HepG2 (cell line): ENCODE measurements around the gene SLC9A8. TPM values are rescaled to one million over a fixed set of nuclear protein-coding genes. Genes with fewer than 3 reads are reported as not detected.

Experiments
- GABPA ChIP-seq, 2 experiments: IDR thresholded peaks; 2 replicates each; pipeline ENCODE4 v1.6.1; 2011 to 2016; ENCODE audit warnings: low read depth in 2 of 2, low read length in 1 of 2, missing biosample characterization in 1 of 2, missing genetic modification characterization in 1 of 2
- HNF4A ChIP-seq: sonication (generic); formaldehyde crosslinking; IDR thresholded peaks from 2 replicates; pipeline ENCODE4 v1.4.0; 2020; ENCODE audit warnings: missing genetic modification reagents
- HNRNPK ChIP-seq: fragments of 200-400 bp; formaldehyde crosslinking; IDR thresholded peaks from 2 replicates; pipeline ENCODE4 v1.6.1; 2018; ENCODE audit warnings: low read length, low read depth, moderate library complexity, mild to moderate bottlenecking; ENCODE audit not compliant: poor library complexity, severe bottlenecking
- KDM5B ChIP-seq: sonication (generic); formaldehyde crosslinking; IDR thresholded peaks from 2 replicates; pipeline ENCODE4 v1.4.0; 2020; ENCODE audit warnings: missing genetic modification reagents, mild to moderate bottlenecking, borderline replicate concordance
- KLF15 ChIP-seq: sonication (generic); formaldehyde crosslinking; IDR thresholded peaks from 2 replicates; pipeline ENCODE4 v1.8.1; 2023; ENCODE audit warnings: borderline replicate concordance, mild to moderate bottlenecking, inconsistent platforms, missing genetic modification reagents, mixed read lengths
- KLF16 ChIP-seq, 2 experiments: sonication (generic) in 1 of 2; formaldehyde crosslinking in 1 of 2; IDR thresholded peaks; 2 replicates each; pipeline versions ENCODE4 v1.6.1 to v1.8.0; 2016 to 2023; ENCODE audit warnings: missing genetic modification reagents in 2 of 2, missing compliant biosample characterization in 1 of 2
- NR2C2 ChIP-seq: sonication (generic); formaldehyde crosslinking; IDR thresholded peaks from 2 replicates; pipeline ENCODE4 v1.4.0; 2020; ENCODE audit warnings: missing genetic modification reagents, mild to moderate bottlenecking, moderate library complexity, borderline replicate concordance
- RNF2 ChIP-seq: fragments of 450-650 bp; conservative IDR thresholded peaks from 2 replicates; pipeline ENCODE4 v1.6.1; 2016; ENCODE audit warnings: low read depth
- SALL1 ChIP-seq: sonication (generic); formaldehyde crosslinking; IDR thresholded peaks from 2 replicates; pipeline ENCODE4 v1.8.0; 2022; ENCODE audit warnings: mild to moderate bottlenecking, missing genetic modification reagents
- SP4 ChIP-seq: sonication (generic); formaldehyde crosslinking; IDR thresholded peaks from 2 replicates; pipeline ENCODE4 v1.8.1; 2023; ENCODE audit warnings: mild to moderate bottlenecking, missing genetic modification reagents
- ZNF235 ChIP-seq: sonication (generic); formaldehyde crosslinking; IDR thresholded peaks from 2 replicates; pipeline ENCODE4 v1.8.1; 2023; ENCODE audit warnings: mild to moderate bottlenecking, missing genetic modification reagents, borderline replicate concordance
- ZNF317 ChIP-seq: sonication (generic); formaldehyde crosslinking; IDR thresholded peaks from 2 replicates; pipeline ENCODE4 v1.5.0; 2020; ENCODE audit warnings: mild to moderate bottlenecking, missing genetic modification reagents
- ZNF549 ChIP-seq: sonication (generic); formaldehyde crosslinking; IDR thresholded peaks from 2 replicates; pipeline ENCODE4 v1.5.0; 2020; ENCODE audit warnings: missing genetic modification reagents
- ZNF550 ChIP-seq: sonication (generic); formaldehyde crosslinking; IDR thresholded peaks from 2 replicates; pipeline ENCODE4 v1.4.0; 2020; ENCODE audit warnings: mild to moderate bottlenecking, missing genetic modification reagents, borderline replicate concordance
- ZNF605 ChIP-seq: sonication (generic); formaldehyde crosslinking; IDR thresholded peaks from 2 replicates; pipeline ENCODE4 v1.8.0; 2022; ENCODE audit warnings: mild to moderate bottlenecking, missing genetic modification reagents
- ZNF749 ChIP-seq: sonication (generic); formaldehyde crosslinking; IDR thresholded peaks from 2 replicates; pipeline ENCODE4 v1.8.0; 2022; ENCODE audit warnings: mild to moderate bottlenecking, missing genetic modification reagents, moderate library complexity, borderline replicate concordance
- ZNF777 ChIP-seq: sonication (generic); formaldehyde crosslinking; IDR thresholded peaks from 2 replicates; pipeline ENCODE4 v1.4.0; 2020; ENCODE audit warnings: missing genetic modification reagents
- ZSCAN9 ChIP-seq: IDR thresholded peaks from 2 replicates; pipeline ENCODE4 v1.6.1; 2016; ENCODE audit warnings: borderline replicate concordance
- polyA plus RNA-seq, 8 experiments: library from polyadenylated mRNA; depleted of rRNA in 3 of 8; stranded (reverse) in 7 of 8; unstranded in 1 of 8; fragments of >200 nt; fragmentation: Illumina TruSeq in 4 of 8; extraction: Trizol in 4 of 8; gene quantifications; 2 replicates each; pipeline versions ENCODE4 v1.2.1 to v1.2.3, GENCODE V29; 2011 to 2016; ENCODE audit warnings: low read depth in 4 of 8, missing spikeins in 1 of 8, mixed read lengths in 1 of 8; ENCODE audit not compliant: insufficient read depth in 1 of 8
- total RNA-seq, 5 experiments: library from RNA; depleted of rRNA; stranded (reverse); fragments of >200 nt; fragmentation: Illumina TruSeq; extraction: Trizol; gene quantifications; 2 replicates each; pipeline ENCODE4 v1.2.3, GENCODE V29; 2016; ENCODE audit warnings: low read depth in 1 of 5
- TF ChIP-seq, protein P1 (sequence below): sonication (generic); formaldehyde crosslinking; IDR thresholded peaks from 2 replicates; pipeline ENCODE4 v1.5.0; 2020; ENCODE audit warnings: mild to moderate bottlenecking, missing genetic modification reagents, moderate library complexity
- TF ChIP-seq, protein P2 (sequence below): sonication (generic); formaldehyde crosslinking; IDR thresholded peaks from 2 replicates; pipeline ENCODE4 v1.4.0; 2020; ENCODE audit warnings: mild to moderate bottlenecking, missing genetic modification reagents
- TF ChIP-seq, protein P3 (sequence below): sonication (generic); formaldehyde crosslinking; IDR thresholded peaks from 2 replicates; pipeline ENCODE4 v1.5.0; 2020; ENCODE audit warnings: mild to moderate bottlenecking, missing genetic modification reagents
- TF ChIP-seq, protein P4 (sequence below): sonication (generic); formaldehyde crosslinking; IDR thresholded peaks from 2 replicates; pipeline ENCODE4 v1.4.0; 2020; ENCODE audit warnings: missing genetic modification reagents
- TF ChIP-seq, protein P5 (sequence below): sonication (generic); formaldehyde crosslinking; IDR thresholded peaks from 2 replicates; pipeline ENCODE4 v1.5.0; 2020; ENCODE audit warnings: missing genetic modification reagents

Gene SLC9A8
- total and polyA plus RNA-seq, 2 of the 13 experiments (the other 11 are each of a cell fraction or from before 2014, with no cell fraction given): 4.1 to 7.4 TPM

DNA sequence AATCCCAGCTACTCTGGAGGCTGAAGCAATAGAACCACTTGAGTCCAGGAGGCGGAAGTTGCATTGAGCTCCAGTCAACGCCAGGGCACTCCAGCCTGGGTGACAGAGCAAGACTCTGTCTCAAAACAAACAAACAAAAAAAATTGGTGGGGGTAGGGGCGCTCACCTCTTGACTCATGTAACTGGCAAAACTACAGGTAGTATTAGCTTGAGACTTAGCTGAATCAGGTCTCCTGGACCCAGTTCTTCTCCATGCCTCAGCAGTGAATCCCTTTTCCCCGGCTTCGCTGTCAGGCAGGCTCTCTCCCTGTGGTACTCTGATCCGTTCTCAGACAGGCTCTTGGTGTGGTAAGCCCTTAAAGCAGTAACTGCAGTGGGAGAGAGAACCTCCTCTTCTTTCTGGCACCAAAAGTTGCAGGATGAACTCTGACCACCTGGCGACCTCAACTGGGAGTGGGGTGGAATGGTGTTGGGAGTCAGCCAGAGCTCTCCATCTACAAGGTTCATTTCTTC is 12.9 kb downstream of the SLC9A8 start (continued):
- TF ChIP-seq, protein P1, sequence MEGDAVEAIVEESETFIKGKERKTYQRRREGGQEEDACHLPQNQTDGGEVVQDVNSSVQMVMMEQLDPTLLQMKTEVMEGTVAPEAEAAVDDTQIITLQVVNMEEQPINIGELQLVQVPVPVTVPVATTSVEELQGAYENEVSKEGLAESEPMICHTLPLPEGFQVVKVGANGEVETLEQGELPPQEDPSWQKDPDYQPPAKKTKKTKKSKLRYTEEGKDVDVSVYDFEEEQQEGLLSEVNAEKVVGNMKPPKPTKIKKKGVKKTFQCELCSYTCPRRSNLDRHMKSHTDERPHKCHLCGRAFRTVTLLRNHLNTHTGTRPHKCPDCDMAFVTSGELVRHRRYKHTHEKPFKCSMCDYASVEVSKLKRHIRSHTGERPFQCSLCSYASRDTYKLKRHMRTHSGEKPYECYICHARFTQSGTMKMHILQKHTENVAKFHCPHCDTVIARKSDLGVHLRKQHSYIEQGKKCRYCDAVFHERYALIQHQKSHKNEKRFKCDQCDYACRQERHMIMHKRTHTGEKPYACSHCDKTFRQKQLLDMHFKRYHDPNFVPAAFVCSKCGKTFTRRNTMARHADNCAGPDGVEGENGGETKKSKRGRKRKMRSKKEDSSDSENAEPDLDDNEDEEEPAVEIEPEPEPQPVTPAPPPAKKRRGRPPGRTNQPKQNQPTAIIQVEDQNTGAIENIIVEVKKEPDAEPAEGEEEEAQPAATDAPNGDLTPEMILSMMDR (CRISPR knock-in tag): peak; percentile 81
- TF ChIP-seq SALL1 (CRISPR knock-in tag) (peak; percentile 23; the same call in 1 of the 2 replicates), SP4 (CRISPR knock-in tag) (0 out of 2 replicates have a peak, but pooled peaks have one; percentile 21), GABPA (IDR thresholded peaks at IDR 0.05; ENCODE audit: low read depth, low read length) (no peak), GABPA (CRISPR knock-in tag; IDR thresholded peaks at IDR 0.05; ENCODE audit: low read depth) (no peak), KLF15 (CRISPR knock-in tag) (no peak), RNF2 (no peak), NR2C2 (CRISPR knock-in tag) (no peak), HNF4A (CRISPR knock-in tag) (peak; percentile 15; the same call in 1 of the 2 replicates), ZNF605 (peak; percentile 38; the same call in 1 of the 2 replicates), ZNF549 (CRISPR knock-in tag) (no peak), ZNF317 (CRISPR knock-in tag) (peak; percentile 91), ZNF749 (no peak), ZNF235 (no peak), ZNF550 (no peak), ZNF777 (CRISPR knock-in tag) (no peak), KLF16 (CRISPR knock-in tag; IDR thresholded peaks at IDR 0.05) (no peak), HNRNPK (no peak), ZSCAN9 (CRISPR knock-in tag) (no peak), KDM5B (peak; percentile 30; the same call in 1 of the 2 replicates)
- TF ChIP-seq, protein P2, sequence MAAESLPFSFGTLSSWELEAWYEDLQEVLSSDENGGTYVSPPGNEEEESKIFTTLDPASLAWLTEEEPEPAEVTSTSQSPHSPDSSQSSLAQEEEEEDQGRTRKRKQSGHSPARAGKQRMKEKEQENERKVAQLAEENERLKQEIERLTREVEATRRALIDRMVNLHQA (CRISPR knock-in tag): no peak
- TF ChIP-seq, protein P3, sequence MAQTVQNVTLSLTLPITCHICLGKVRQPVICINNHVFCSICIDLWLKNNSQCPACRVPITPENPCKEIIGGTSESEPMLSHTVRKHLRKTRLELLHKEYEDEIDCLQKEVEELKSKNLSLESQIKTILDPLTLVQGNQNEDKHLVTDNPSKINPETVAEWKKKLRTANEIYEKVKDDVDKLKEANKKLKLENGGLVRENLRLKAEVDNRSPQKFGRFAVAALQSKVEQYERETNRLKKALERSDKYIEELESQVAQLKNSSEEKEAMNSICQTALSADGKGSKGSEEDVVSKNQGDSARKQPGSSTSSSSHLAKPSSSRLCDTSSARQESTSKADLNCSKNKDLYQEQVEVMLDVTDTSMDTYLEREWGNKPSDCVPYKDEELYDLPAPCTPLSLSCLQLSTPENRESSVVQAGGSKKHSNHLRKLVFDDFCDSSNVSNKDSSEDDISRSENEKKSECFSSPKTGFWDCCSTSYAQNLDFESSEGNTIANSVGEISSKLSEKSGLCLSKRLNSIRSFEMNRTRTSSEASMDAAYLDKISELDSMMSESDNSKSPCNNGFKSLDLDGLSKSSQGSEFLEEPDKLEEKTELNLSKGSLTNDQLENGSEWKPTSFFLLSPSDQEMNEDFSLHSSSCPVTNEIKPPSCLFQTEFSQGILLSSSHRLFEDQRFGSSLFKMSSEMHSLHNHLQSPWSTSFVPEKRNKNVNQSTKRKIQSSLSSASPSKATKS (CRISPR knock-in tag): no peak
- TF ChIP-seq, protein P4, sequence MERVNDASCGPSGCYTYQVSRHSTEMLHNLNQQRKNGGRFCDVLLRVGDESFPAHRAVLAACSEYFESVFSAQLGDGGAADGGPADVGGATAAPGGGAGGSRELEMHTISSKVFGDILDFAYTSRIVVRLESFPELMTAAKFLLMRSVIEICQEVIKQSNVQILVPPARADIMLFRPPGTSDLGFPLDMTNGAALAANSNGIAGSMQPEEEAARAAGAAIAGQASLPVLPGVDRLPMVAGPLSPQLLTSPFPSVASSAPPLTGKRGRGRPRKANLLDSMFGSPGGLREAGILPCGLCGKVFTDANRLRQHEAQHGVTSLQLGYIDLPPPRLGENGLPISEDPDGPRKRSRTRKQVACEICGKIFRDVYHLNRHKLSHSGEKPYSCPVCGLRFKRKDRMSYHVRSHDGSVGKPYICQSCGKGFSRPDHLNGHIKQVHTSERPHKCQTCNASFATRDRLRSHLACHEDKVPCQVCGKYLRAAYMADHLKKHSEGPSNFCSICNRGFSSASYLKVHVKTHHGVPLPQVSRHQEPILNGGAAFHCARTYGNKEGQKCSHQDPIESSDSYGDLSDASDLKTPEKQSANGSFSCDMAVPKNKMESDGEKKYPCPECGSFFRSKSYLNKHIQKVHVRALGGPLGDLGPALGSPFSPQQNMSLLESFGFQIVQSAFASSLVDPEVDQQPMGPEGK: no peak
- TF ChIP-seq, protein P5, sequence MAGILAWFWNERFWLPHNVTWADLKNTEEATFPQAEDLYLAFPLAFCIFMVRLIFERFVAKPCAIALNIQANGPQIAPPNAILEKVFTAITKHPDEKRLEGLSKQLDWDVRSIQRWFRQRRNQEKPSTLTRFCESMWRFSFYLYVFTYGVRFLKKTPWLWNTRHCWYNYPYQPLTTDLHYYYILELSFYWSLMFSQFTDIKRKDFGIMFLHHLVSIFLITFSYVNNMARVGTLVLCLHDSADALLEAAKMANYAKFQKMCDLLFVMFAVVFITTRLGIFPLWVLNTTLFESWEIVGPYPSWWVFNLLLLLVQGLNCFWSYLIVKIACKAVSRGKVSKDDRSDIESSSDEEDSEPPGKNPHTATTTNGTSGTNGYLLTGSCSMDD: no peak
